ENCODE results near the gene SPOP.

The SPOP gene

DNA sequence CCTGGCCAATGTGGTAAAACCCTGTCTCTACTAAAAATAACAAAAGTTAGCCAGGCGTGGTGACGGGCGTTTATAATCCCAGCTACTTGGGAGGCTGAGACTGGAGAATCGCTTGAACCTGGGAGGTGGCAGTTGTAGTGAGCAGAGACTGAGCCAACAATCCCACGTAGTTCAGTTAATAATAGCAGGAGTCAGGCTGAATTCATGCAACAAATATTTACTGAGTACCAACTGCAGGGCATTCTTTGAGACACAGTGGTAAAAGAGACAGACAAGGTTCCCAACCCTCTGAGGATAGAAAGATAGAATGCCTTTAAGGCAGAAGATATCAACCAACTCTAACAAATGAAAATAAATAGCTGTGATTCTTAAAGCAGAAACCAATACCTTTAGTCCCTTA lies 39.1 kb downstream of the SPOP start:
- no peak for TF ChIP-seq CTCF (IDR thresholded peaks at IDR 0.05; ENCODE audit: control insufficient read depth, extremely low read depth, insufficient read depth)
- DNase-seq (ENCODE audit: low read depth), result no peak
- H3K4me3 ChIP-seq (ENCODE audit: low read depth, low read length), result no peak overlapping the region

- H3K4me3 ChIP-seq (ENCODE audit: low read depth, low read length), result no peak overlapping the region
- DNase-seq (ENCODE audit: low read depth), result no peak
- no peak for TF ChIP-seq CTCF (IDR thresholded peaks at IDR 0.05; ENCODE audit: control insufficient read depth, extremely low read depth, insufficient read depth)
These were observed 40.2 kb downstream of the SPOP start for GRCh38 chr17:49637739-49638138.

- H3K4me3 ChIP-seq (ENCODE audit: low read depth, low read length), result no peak overlapping the region
- TF ChIP-seq CTCF (IDR thresholded peaks at IDR 0.05; ENCODE audit: control insufficient read depth, extremely low read depth, insufficient read depth), result no peak
These were observed 40.8 kb downstream of the SPOP start for GRCh38 chr17:49637050-49637449.

DNA sequence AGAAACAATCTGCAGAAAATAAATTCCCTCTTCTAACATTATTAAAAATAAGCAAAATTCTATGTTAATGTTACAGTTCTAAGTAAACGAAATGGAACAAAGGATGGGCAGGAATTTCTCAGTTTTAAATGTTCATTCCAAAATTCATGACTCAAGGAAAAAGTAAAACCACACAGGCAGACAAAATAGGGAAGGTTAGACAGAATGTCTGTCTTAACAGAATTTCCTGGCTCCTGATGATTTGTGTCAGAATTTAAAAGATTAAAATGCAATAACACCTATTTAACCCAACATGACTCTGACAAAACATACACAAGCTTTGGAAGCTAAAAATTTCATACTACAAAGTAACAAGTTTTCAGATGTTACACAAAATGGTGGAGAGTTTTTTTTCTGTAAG lies 42.8 kb downstream of the SPOP start:
- H3K4me3 ChIP-seq (ENCODE audit: low read depth, low read length), result no peak overlapping the region
- DNase-seq (ENCODE audit: low read depth), result no peak
- TF ChIP-seq CTCF (IDR thresholded peaks at IDR 0.05; ENCODE audit: control insufficient read depth, extremely low read depth, insufficient read depth), result no peak

More at GRCh38 chr17:49637050-49637449, 40.8 kb downstream of the SPOP start:
- DNase-seq (ENCODE audit: low read depth), result no peak

- no peak for DNase-seq (ENCODE audit: low read depth)
- H3K4me3 ChIP-seq (ENCODE audit: low read depth, low read length), result no peak overlapping the region
- TF ChIP-seq CTCF (IDR thresholded peaks at IDR 0.05; ENCODE audit: control insufficient read depth, extremely low read depth, insufficient read depth), result no peak
These were observed 43.4 kb downstream of the SPOP start for GRCh38 chr17:49634485-49634860.

DNA sequence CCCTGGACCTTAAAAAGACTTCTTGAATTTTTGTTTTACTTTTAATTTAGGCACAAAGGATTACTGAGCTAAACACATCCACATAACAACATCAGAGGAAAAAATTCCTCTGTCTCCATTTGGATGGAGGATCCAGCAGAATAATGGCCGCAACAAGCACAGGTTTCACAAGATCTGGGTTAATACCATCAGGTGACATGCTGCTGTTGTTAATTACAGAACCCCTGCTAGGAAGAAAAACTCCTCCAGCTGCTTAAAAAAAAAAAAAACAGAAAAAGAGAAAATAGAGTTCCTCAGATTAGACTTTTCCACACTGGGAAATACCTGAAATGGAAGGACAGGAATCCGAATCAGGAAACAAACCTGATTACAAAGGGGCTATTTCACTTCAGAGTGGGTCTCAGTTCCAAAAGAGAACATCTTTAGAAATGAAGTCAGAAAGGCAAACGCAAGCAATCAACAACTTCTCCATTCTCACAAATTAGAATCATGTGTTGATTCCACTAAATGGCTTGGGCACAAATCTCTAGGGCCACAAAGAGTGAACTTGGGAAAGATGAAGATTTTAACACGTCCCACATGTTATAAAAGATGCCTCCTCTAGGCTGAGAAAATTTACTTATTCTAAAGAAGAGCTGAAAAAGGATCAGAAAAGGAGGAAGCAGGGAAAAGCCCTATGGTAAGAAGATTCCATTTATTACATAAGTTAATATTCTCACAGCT lies 44.0 kb downstream of the SPOP start:
- no peak overlapping the region for H3K4me3 ChIP-seq (ENCODE audit: low read depth, low read length)
- DNase-seq (ENCODE audit: low read depth), result no peak
- TF ChIP-seq CTCF (IDR thresholded peaks at IDR 0.05; ENCODE audit: control insufficient read depth, extremely low read depth, insufficient read depth), result no peak

- DNase-seq (ENCODE audit: low read depth), result no peak
- no peak overlapping the region for H3K4me3 ChIP-seq (ENCODE audit: low read depth, low read length)
- no peak for TF ChIP-seq CTCF (IDR thresholded peaks at IDR 0.05; ENCODE audit: control insufficient read depth, extremely low read depth, insufficient read depth)
These were observed 44.6 kb downstream of the SPOP start for GRCh38 chr17:49633250-49633649.

Measured in LNCaP clone FGC (cell line).